ENCODE data around the gene MDH2. TPM values are rescaled to one million over a fixed set of nuclear protein-coding genes. Genes with fewer than 3 reads are reported as not detected.
"Not testable (repeated sequence)": the region's sequence is repeated elsewhere in the genome, so short reads cannot be mapped to it uniquely, and the experiment has no call there.

MDH2 gene
- total RNA-seq, 2 donors from 2014 or later: 94.5 to 94.9 TPM

DNA sequence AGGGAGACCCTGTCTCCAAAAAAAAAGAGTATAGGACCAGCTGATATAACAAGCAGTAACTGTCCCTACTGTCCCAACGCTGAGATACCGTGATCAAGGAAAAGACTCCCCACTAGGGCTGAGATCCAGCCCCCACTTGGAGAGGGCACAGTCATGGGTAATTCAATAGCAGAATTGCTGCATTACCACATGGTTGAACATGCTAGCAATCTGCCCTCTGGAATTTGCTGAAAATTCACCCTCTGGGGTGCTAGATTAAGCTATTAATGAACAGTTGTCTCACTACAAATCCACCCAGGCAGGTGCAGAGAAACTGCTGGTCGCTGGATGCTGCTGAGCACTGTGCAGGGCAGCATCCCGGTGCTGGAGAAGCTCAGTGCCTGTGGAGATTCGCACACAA, 46.4 kb downstream of the MDH2 start:
- intact Hi-C loops (cut with DNase I); DNase-seq (ENCODE audit: low spot score): not testable (repeated sequence)

DNA sequence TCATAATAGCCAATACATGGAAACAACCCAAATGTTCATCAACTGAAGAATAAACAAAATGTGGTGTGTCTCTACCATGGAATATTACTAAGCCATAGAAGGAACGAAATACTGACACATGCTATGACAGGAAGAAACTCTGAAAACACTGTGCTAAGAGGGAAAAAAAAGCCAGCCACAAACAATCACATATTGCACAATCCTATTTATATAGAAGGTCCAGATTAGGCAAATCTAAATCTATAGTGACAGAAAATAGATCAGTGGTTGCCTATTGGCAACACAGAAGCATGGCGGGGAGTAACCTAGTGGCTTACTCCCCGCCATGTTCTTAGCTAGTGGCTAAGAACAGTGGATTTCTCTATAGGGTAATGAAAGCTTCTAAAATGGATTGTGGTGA, 48.0 kb downstream of the MDH2 start:
- intact Hi-C loops (cut with DNase I): no loop called here
- DNase-seq (ENCODE audit: low spot score): no peak

DNA sequence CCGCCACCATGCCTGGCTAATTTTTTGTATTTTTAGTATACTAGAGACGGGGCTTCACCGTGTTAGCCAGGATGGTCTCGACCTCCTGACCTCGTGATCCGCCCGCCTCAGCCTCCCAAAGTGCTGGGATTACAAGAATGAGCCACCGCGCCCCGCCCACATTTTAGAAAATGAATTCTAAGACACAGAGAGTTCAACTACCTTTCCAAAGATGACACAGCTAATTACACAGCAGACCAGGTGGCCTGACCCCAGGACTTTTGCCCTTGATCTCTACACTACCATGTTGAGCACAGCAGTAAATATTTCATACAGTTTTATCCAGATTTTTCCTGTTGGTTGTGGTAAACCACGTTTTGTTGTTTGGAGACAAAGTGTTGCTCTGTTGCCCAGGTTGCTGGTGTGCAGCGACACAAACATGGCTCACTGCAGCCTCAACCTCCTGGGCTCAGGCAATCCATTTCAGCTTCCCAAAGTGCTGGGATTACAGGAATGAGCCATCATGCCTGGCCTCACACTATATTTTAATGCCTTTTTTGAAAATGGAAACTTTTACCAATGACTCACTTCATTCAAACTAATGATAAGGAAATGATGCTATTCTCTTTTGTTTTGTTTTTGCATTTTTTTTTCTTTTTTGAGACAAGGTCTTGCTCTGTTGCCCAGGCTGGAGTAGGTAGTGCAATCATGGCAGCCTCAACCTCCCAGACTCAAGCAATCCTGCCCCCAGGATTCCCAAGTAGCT, 54.0 kb downstream of the MDH2 start:
- intact Hi-C loops (cut with DNase I): loop anchor here in 1 of 2 donors (10.0 kb wide), 1 partner anchor 247 kb away; no protein-coding TSS in a partner anchor
- not testable (repeated sequence) for DNase-seq (ENCODE audit: low spot score)

DNA sequence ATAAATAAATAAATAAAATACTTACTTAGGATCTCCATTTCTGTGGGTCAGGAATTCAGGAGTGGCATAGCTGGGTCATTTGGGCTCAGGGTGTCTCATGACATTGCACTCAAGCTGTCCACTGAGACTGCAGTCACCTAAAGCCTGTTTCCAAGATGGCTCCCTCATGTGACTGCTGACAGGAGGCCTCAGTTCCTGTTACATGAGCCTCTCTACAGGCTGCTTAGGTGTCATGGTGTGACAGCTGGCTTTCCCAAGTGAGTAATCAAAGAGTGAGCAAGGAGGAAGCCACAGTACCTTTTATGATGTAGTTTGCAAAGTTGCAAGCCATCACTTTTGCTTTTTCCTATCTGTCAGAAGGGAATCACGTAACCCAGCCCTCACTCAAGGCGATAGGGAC, 55.9 kb downstream of the MDH2 start:
- intact Hi-C loops (cut with DNase I): loop anchor here in 1 of 2 donors (10.0 kb wide), 1 partner anchor 249 kb away; no protein-coding TSS in a partner anchor
- not testable (repeated sequence) for DNase-seq (ENCODE audit: low spot score)

DNA sequence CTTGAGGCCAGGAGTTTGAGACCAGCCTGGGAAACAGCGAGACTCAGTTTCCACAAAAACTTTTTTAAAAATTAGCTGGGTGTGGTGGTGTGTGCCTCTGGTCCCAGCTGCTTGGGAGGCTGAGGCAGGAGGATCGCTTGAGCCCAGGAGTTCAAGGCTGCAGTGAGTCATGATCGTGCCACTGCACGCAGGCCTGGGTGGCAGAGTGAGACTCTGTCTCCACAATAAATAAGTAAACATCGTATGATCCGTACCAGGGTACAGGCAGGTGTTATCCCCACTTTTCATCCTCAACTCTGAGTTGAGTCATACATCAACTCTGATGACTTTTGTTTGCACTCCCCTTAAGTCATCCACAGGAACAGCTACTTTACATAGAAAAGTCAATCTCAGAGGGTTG, 58.2 kb downstream of the MDH2 start:
- intact Hi-C loops (cut with DNase I): loop anchor here in 1 of 2 donors (10.0 kb wide), 1 partner anchor 251 kb away; no protein-coding TSS in a partner anchor
- not testable (repeated sequence) for DNase-seq (ENCODE audit: low spot score)

DNA sequence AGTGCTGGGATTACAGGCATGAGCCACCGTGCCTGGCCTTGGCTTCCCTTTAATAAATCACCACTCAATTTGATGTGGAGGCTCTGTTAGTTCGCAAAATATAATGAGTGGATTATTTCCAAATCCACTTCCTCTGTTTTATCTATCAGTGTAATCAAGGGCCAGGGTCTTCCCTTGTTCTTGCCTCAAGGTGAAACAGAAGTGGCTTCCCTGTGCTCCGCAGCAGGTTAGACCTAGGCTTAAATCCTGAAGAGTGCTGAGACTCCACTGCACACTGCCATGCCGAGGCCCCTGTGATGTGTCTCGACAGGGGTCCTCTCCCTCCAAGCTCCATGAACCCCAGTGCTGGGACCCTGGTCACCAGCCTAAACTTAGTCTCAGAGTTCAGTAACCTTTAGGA, 59.0 kb downstream of the MDH2 start:
- no peak for DNase-seq (ENCODE audit: low spot score)
- intact Hi-C loops (cut with DNase I): loop anchor here in 1 of 2 donors (10.0 kb wide), 1 partner anchor 252 kb away; no protein-coding TSS in a partner anchor

DNA sequence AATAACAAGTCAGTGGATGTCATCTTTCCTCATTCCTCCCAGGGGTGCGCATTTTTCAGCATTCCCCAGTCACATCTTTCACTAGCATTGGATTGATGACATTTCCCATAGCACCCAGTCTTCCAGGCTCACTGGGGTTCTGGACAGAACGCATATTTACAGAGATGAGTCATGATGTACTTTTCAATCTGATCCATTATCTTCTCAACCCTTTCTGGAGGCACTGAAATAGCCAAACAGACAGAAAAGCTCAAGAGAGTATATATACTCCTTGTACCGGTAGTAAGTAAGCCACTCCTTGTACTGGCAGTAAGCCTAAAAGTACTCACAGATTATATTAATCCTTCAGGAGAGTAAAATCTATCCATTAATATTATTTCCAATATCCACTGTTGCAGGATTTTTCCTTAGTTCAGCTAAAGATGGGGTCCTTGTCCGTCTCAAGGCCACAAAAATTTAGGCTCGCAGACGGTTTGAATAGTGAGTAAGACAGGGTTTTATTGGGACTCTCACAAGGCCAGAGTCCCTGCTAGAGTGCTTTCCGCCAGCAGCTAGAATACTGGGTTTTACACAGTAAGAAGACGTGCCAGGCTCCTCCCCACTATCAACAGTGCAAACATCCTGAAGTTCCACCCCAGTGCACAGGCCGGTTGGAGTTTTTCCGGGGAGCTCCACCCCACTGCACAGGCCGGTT, 60.8 kb downstream of the MDH2 start:
- intact Hi-C loops (cut with DNase I): loop anchor here in 1 of 2 donors (10.0 kb wide), 1 partner anchor 254 kb away; no protein-coding TSS in a partner anchor

DNA sequence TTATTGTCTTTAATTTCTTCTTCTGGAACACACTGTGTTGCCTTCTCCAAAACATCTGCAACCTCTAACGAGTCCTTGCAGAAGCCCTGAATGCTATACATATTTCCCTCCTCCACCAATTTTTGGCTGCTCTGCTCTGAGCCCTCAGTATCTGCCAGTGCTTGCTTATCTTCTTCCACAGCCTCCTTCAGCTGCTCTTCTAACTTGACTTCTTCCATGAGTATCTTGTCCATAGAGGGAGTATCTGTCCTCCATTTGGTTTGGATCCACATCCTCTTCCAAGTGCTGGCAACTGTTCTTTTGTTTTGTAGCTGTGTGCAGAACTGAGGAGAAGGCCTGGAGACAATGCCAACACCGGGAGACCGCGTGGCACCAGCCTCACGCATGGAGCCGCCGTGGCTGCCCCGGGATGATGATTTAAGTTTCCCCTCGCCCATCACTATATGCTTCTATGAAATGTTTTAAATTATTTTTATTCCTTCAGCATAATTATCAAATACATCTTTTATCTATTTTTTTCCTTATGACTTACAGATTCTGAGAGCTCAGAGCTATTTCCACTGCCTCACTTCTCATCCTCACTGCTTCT, 65.2 kb downstream of the MDH2 start:
- DNase-seq (ENCODE audit: low spot score); intact Hi-C loops (cut with DNase I): not testable (repeated sequence)

More for the DNA sequence above, 60.8 kb downstream of the MDH2 start:
- DNase-seq (ENCODE audit: low spot score): no peak

DNA sequence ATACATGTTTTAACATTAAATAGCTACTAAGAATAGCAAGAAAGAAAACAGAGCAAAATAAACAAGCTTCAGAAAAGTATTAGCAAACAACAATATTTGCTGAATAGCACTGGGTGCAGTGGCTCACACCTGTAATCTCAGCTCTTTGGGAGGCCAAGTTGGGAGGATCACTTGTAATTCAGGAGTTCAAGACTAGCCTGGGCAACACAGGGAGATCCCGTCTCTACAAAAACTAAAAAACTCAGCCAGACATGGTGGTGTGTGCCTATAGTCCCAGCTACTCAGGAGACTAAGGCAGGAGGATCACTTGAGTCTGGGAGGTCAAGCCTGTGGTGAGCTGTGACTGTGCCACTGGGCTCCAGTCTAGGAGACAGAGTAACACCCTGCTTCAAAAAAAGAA, 66.8 kb downstream of the MDH2 start:
- DNase-seq (ENCODE audit: low spot score); intact Hi-C loops (cut with DNase I): not testable (repeated sequence)

Other genes starting within 250 kb of the MDH2 start
- gene CCL24, start 234.3 kb upstream of the MDH2 start, total RNA-seq: not detected
- gene RHBDD2, start 169.1 kb upstream of the MDH2 start, total RNA-seq: 10 to 100 TPM; 28.9 to 30.8 TPM
- gene POR, start 133.0 kb upstream of the MDH2 start, total RNA-seq: 10 to 100 TPM; 76.3 to 88.8 TPM
- gene TMEM120A, start 53.5 kb upstream of the MDH2 start, total RNA-seq: 10 to 100 TPM; 54.2 to 55.3 TPM
- gene STYXL1, start 106 bp upstream of the MDH2 start, total RNA-seq: 10 to 100 TPM in 1 of 2 donors, 1 to 10 TPM in 1; 4.8 to 22.6 TPM
- gene SRRM3, start 153.8 kb downstream of the MDH2 start, total RNA-seq: 1 to 10 TPM; 5.2 to 5.3 TPM